Mucosa of gallbladder (tissue), 1 donor: ENCODE measurements around the gene HMGCS1. TPM values are rescaled to one million over a fixed set of nuclear protein-coding genes. Genes with fewer than 3 reads are reported as not detected.
"Not testable (repeated sequence)": the region's sequence is repeated elsewhere in the genome, so short reads cannot be mapped to it uniquely, and the experiment has no call there.

ENCODE experiments used
- DNase-seq: peaks from one replicate; pipeline ENCODE4 v3.0.0-alpha.2; 2020; ENCODE audit warnings: low spot score
- total RNA-seq: library from RNA; stranded (reverse); gene quantifications from one replicate; pipeline ENCODE4 v1.2.1, GENCODE V29; 2021
- donor health status: DM: no; HTN: no; CAD: no.

Gene HMGCS1
- 234 TPM for total RNA-seq

- DNase-seq, result peak; percentile 99
These were observed at the start of gene HMGCS1 for GRCh38 chr5:43313035-43313853. Gene HMGCS1, minus strand, starts transcription at chr5:43313412. Its CDS starts 14,447 bp downstream, at chr5:43298965.

- DNase-seq, result no peak
These were observed 45.5 kb upstream of the HMGCS1 start for GRCh38 chr5:43358726-43359125.

GRCh38 chr5:43358301-43358700, 45.1 kb upstream of the HMGCS1 start:
- DNase-seq, result no peak

- DNase-seq, result no peak
These were observed 44.7 kb upstream of the HMGCS1 start for GRCh38 chr5:43357878-43358281.

- DNase-seq, result no peak
These were observed 43.9 kb upstream of the HMGCS1 start for GRCh38 chr5:43357067-43357466.

GRCh38 chr5:43354774-43355173, 41.6 kb upstream of the HMGCS1 start:
- DNase-seq, result no peak

GRCh38 chr5:43353668-43354067, 40.5 kb upstream of the HMGCS1 start:
- DNase-seq, result no peak

- no peak for DNase-seq
These were observed 39.7 kb upstream of the HMGCS1 start for GRCh38 chr5:43352915-43353314.

- no peak for DNase-seq
These were observed 38.9 kb upstream of the HMGCS1 start for GRCh38 chr5:43352131-43352530.

GRCh38 chr5:43348861-43349363, 35.7 kb upstream of the HMGCS1 start:
- DNase-seq, result no peak

- no peak for DNase-seq
These were observed 35.0 kb upstream of the HMGCS1 start for GRCh38 chr5:43348207-43348606.

- no peak for DNase-seq
These were observed 25.6 kb upstream of the HMGCS1 start for GRCh38 chr5:43338862-43339261.

GRCh38 chr5:43336159-43336558, 22.9 kb upstream of the HMGCS1 start:
- DNase-seq, result no peak

GRCh38 chr5:43335681-43336080, 22.5 kb upstream of the HMGCS1 start:
- DNase-seq, result no peak

GRCh38 chr5:43332401-43332800, 19.2 kb upstream of the HMGCS1 start:
- no peak for DNase-seq

GRCh38 chr5:43325624-43326023, 12.4 kb upstream of the HMGCS1 start:
- not testable (repeated sequence) for DNase-seq

- not testable (repeated sequence) for DNase-seq
These were observed 10.3 kb upstream of the HMGCS1 start for GRCh38 chr5:43323488-43323887.

GRCh38 chr5:43320846-43321245, 7.6 kb upstream of the HMGCS1 start:
- DNase-seq, result peak; percentile 23

GRCh38 chr5:43316421-43316820, 3.2 kb upstream of the HMGCS1 start:
- DNase-seq, result no peak

- DNase-seq, result no peak
These were observed 2.5 kb upstream of the HMGCS1 start for GRCh38 chr5:43315682-43316081.

GRCh38 chr5:43315263-43315662, 2.1 kb upstream of the HMGCS1 start:
- no peak for DNase-seq

GRCh38 chr5:43314724-43315123, 1.5 kb upstream of the HMGCS1 start:
- no peak for DNase-seq

- peak; percentile 17 for DNase-seq
These were observed 744 bp upstream of the HMGCS1 start for GRCh38 chr5:43313854-43314457.
